Ovary (tissue), 3 donors: Measurements from ENCODE around the gene ZNF541.

Experiments used
- CTCF ChIP-seq, 3 donors: fragments of 450-650 bp in 2 of 3; fragments of 200-600 bp in 1 of 3; IDR thresholded peaks; one replicate each; pipeline versions ENCODE4 v1.5.1 to v1.8.0; 2016 to 2022; ENCODE audit warnings: antibody characterized with exemption in 3 of 3, mild to moderate bottlenecking in 1 of 3
- EP300 ChIP-seq: sonication (generic); formaldehyde crosslinking; IDR thresholded peaks from one replicate; pipeline ENCODE4 v1.6.1; 2017; ENCODE audit warnings: antibody characterized with exemption
- POLR2A ChIP-seq: fragments of 450-650 bp; IDR thresholded peaks from one replicate; pipeline ENCODE4 v1.6.1; 2017; ENCODE audit warnings: antibody characterized with exemption, mild to moderate bottlenecking, moderate library complexity
- donor health status: DM: no; HTN: no; CAD: no.

- TF ChIP-seq POLR2A (no peak), CTCF (IDR thresholded peaks at IDR 0.05) (no peak), EP300 (no peak)
These were observed 49.5 kb downstream of the ZNF541 start for GRCh38 chr19:47523473-47523872.
